Measurements from ENCODE around the gene MFAP2. TPM values are rescaled to one million over a fixed set of nuclear protein-coding genes. Genes with fewer than 3 reads are reported as not detected.

Gene MFAP2
- total and polyA plus RNA-seq, 8 donors = 4.6 to 19.5 (median 8.7) TPM

GRCh38 chr1:16976966-16977365, 3.5 kb downstream of the MFAP2 start:
- TF ChIP-seq, protein P1, sequence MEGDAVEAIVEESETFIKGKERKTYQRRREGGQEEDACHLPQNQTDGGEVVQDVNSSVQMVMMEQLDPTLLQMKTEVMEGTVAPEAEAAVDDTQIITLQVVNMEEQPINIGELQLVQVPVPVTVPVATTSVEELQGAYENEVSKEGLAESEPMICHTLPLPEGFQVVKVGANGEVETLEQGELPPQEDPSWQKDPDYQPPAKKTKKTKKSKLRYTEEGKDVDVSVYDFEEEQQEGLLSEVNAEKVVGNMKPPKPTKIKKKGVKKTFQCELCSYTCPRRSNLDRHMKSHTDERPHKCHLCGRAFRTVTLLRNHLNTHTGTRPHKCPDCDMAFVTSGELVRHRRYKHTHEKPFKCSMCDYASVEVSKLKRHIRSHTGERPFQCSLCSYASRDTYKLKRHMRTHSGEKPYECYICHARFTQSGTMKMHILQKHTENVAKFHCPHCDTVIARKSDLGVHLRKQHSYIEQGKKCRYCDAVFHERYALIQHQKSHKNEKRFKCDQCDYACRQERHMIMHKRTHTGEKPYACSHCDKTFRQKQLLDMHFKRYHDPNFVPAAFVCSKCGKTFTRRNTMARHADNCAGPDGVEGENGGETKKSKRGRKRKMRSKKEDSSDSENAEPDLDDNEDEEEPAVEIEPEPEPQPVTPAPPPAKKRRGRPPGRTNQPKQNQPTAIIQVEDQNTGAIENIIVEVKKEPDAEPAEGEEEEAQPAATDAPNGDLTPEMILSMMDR (IDR thresholded peaks at IDR 0.05) = no peak
- peak in 1 of 6 donors; percentile 78 for DNase-seq
- no peak for FAIRE-seq
- no peaks in the 10 kb centered on the region for H3K36me3 ChIP-seq
- ATAC-seq = no peak
- no peaks in the 10 kb centered on the region for H3K9me3 ChIP-seq
- 86 to 89% methylated on average over 13 to 16 of the region's 16 CpGs for WGBS, 2 donors
- H3K27ac ChIP-seq = no peak overlapping the region
- intact Hi-C loops (cut with DNase I) = no loop called here
- no peak overlapping the region for H3K4me3 ChIP-seq
- no peaks in the 10 kb centered on the region for H3K27me3 ChIP-seq
- no peaks in the 10 kb centered on the region for H3K4me1 ChIP-seq

DNA sequence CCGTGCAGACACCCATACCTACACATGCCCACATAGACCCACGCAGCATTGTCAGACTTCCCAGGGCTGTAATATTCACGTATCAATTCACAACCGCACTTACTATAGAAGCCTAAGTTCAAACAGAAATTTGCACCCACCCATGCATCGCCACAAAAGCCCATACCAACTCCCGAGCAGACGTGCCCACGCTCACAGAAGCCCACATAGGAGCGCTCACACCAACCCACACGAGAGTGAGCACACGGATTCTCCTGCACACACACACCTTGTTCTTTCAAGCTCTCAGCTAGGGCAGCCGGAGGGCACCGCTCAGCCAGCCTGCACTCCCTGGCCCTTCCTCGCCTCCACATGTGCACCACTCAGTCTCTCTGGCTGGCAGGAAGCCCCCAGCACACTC, 4.6 kb downstream of the MFAP2 start:
- Histone ChIP-seq H3K36me3 (no peaks in the 10 kb centered on the region), H3K9me3 (no peaks in the 10 kb centered on the region), H3K4me3 (no peak overlapping the region), H3K27ac (no peak overlapping the region), H3K4me1 (no peaks in the 10 kb centered on the region), H3K27me3 (no peaks in the 10 kb centered on the region)
- DNase-seq = no peak
- ATAC-seq = no peak
- TF ChIP-seq, protein P1 (IDR thresholded peaks at IDR 0.05) = no peak
- no peak for FAIRE-seq
- WGBS, 2 donors = 82 to 87% methylated on average over 13 to 14 of the region's 14 CpGs
- intact Hi-C loops (cut with DNase I) = no loop called here

DNA sequence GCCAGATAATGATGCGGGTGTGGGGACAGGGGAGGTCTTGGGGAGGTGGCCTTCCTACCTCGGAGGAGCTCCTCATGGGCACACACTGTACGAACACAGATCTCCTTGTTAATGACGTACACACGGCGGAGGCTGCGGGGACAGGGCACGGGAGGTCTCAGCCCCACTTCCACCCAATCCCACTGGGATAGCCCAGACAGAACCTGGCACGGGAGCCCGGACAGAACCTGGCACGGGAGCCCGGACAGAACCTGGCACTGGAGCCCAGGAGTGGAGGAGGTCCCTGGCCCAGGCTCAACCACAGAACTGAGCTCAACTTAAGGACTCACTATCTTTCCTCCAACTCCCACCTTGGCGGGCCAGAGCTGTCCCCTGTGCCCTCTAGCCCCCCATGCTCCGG, 5.2 kb downstream of the MFAP2 start:
- H3K4me1 ChIP-seq = no peaks in the 10 kb centered on the region
- no peaks in the 10 kb centered on the region for H3K36me3 ChIP-seq
- WGBS, 2 donors = 56 to 72% methylated on average over 14 of the region's 14 CpGs
- no peaks in the 10 kb centered on the region for H3K9me3 ChIP-seq
- intact Hi-C loops (cut with DNase I) = no loop called here
- TF ChIP-seq, protein P1 (IDR thresholded peaks at IDR 0.05) = no peak
- DNase-seq (peak in 1 of 6 donors; percentile 57), ATAC-seq (no peak), FAIRE-seq (no peak)
- no peaks in the 10 kb centered on the region for H3K27me3 ChIP-seq
- no peak overlapping the region for H3K27ac ChIP-seq
- H3K4me3 ChIP-seq = no peak overlapping the region

DNA sequence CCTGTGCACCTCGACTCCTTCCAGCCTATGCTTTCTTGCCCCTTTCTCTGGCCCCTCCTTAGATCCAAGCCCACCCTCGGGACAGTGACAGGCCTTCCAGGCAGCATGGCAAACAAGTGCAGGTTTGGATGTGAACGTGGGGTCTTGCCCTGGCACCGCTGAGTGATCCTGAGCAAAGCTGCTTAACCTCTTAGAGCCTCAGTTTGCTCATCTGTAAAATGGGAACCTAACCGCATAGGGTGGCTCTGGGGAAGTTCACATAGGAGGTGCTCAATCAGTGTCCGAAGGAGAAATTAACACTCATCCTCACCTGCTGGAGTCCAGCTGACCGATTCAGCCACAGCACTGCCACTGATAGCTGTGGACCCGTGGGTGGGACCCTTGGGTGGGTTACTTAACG, 7.2 kb downstream of the MFAP2 start:
- no peak for DNase-seq
- 85 to 88% methylated on average over 9 of the region's 9 CpGs for WGBS, 2 donors
- H3K4me3 ChIP-seq = no peak overlapping the region
- no peak for FAIRE-seq
- H3K36me3 ChIP-seq = peaks cover 0 to 5% (median 0%) of the 10 kb centered on the region in 3 donors
- no peaks in the 10 kb centered on the region for H3K27me3 ChIP-seq
- no peaks in the 10 kb centered on the region for H3K9me3 ChIP-seq
- TF ChIP-seq, protein P1 (IDR thresholded peaks at IDR 0.05) = no peak
- no peaks in the 10 kb centered on the region for H3K4me1 ChIP-seq
- no peak overlapping the region for H3K27ac ChIP-seq
- no peak for ATAC-seq
- intact Hi-C loops (cut with DNase I) = no loop called here

DNA sequence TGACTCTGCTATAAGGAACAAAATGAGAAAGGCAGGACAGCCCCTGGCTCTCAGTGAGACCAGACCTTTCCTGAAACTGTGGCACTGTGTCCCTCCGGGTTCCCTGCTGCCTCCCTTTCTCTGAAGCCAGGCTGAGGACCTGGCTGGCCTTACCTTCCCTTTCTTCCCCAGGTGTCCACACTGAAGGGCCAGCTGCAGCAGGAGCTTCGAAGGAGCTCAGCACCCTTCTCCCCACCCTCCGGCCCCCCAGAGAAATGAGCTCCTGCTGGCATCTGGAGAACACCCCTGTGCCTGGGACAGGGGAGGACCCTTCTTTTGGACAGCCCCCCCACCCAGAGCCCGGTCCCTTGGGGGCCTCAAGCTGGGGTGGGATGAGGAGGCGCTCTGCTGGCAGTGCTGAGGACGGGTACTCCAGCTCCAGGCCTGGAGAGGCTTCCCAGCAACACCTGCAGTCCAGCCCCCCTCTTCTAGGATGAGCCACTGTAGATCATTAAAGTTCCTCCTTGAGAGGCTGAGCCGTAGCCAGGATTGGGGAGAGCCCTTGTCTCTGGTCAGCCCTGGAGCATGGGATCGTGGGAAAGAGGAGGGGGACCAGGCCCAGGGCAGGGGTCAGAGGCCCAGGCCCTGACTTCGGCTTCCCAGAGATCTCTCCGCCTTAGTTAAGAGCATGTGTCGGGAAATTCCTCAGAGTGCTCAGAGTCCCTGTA, 8.1 kb downstream of the MFAP2 start:
- no peaks in the 10 kb centered on the region for H3K9me3 ChIP-seq
- intact Hi-C loops (cut with DNase I) = no loop called here
- no peak for FAIRE-seq

More for the DNA sequence above, 8.1 kb downstream of the MFAP2 start:
- H3K27me3 ChIP-seq = no peaks in the 10 kb centered on the region
- no peak overlapping the region for H3K4me3 ChIP-seq
- 84 to 88% methylated on average over 11 of the region's 11 CpGs for WGBS, 2 donors
- TF ChIP-seq, protein P1 (IDR thresholded peaks at IDR 0.05) = no peak
- H3K4me1 ChIP-seq = no peaks in the 10 kb centered on the region
- H3K27ac ChIP-seq = no peak overlapping the region
- peaks cover 0 to 7% (median 0%) of the 10 kb centered on the region in 3 donors for H3K36me3 ChIP-seq
- DNase-seq (no peak), ATAC-seq (no peak)

Measured in pancreas (tissue), 10 donors.